ENCODE results near the gene PRKCQ.
"Not testable (repeated sequence)": the region's sequence is repeated elsewhere in the genome, so short reads cannot be mapped to it uniquely, and the experiment has no call there.

The PRKCQ gene

DNA sequence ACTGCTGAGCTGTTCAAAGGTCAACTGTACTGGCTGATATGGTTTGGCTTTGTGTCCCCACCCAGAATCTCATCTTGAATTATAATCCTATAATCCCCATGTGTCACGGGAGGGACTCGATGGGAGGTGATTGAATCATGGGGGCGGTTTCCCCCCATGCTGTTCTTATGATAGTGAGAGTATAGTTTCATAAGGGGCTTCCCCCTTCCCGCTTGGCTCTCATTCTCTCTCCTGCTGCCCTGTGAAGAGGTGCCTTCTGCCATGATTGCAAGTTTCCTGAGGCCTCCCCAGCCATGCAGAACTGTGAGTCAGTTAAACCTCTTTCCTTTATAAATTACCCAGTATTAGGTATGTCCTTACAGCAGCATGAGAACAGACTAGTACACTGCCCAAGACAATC is 140.2 kb downstream of the PRKCQ start:
- not testable (repeated sequence) for H3K79me1 ChIP-seq (ENCODE audit: low read depth, low read length); H2BK5ac ChIP-seq (ENCODE audit: low read length); H3K4me2 ChIP-seq (ENCODE audit: insufficient read depth, low read length, poor library complexity, severe bottlenecking); H2AK5ac ChIP-seq (ENCODE audit: low read depth, low read length); H3K4me3 ChIP-seq (ENCODE audit: low read length in 2 of 2); H2BK15ac ChIP-seq (ENCODE audit: low read length); H3K27ac ChIP-seq (replicated peaks; ENCODE audit: low read length); H2BK12ac ChIP-seq (ENCODE audit: low read length); H3K4ac ChIP-seq (ENCODE audit: low read length); H3K18ac ChIP-seq (ENCODE audit: low read length); H3K27me3 ChIP-seq (ENCODE audit: control insufficient read depth in 3 of 3, insufficient read depth in 3 of 3, low read depth in 1 of 3, low read length in 3 of 3); H4K91ac ChIP-seq (ENCODE audit: low read depth, low read length, poor library complexity); H3K9ac ChIP-seq (ENCODE audit: low read depth, low read length, poor library complexity); H3K14ac ChIP-seq (ENCODE audit: low read length); H4K8ac ChIP-seq (ENCODE audit: low read depth, low read length); DNase-seq (ENCODE audit: low spot score); H3K9me3 ChIP-seq (replicated peaks in 1 of 2; ENCODE audit: control insufficient read depth in 2 of 2, insufficient read depth in 1 of 2, low read depth in 1 of 2, low read length in 2 of 2); H3K4me1 ChIP-seq (ENCODE audit: control insufficient read depth in 2 of 2, insufficient read depth in 1 of 2, low read depth in 1 of 2, low read length in 2 of 2); H2AFZ ChIP-seq (ENCODE audit: low read length); H3K36me3 ChIP-seq (replicated peaks in 1 of 2; ENCODE audit: control insufficient read depth in 2 of 2, insufficient read depth in 2 of 2, low read length in 2 of 2); H3K23ac ChIP-seq (ENCODE audit: low read depth, low read length, poor library complexity); H2BK120ac ChIP-seq (ENCODE audit: low read depth, low read length)
- WGBS, 2 donors (ENCODE audit: extremely low coverage in 2 of 2, insufficient read length in 2 of 2, insufficient replicate concordance in 1 of 2): no CpG with 5 or more reads among the region's 4 CpGs

DNA sequence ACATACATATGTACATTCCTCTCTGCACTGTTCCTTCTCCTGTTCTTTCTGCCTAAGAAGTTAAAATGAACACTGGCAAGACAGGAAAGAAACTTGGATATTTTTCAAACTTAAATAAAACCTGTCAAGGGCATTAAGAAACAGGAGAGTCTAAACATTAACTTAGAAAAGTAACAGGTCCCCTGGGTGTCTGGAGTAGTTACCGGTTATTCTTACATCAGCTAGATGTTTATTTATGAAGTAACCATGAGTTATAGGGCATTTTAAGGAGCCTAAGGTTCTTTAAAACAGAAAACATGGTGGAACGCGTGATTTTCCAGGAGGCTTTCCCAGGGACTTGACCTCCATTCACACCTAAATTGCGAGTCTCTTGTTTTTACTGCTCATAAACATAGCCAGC is 148.2 kb downstream of the PRKCQ start:
- Histone ChIP-seq H3K79me1 (ENCODE audit: low read depth, low read length) (no peaks in the 10 kb centered on the region), H3K23ac (ENCODE audit: low read depth, low read length, poor library complexity) (no peak overlapping the region), H2BK5ac (ENCODE audit: low read length) (no peak overlapping the region), H3K27ac (replicated peaks; ENCODE audit: low read length) (no peak overlapping the region), H3K9me3 (replicated peaks in 1 of 2; ENCODE audit: control insufficient read depth in 2 of 2, insufficient read depth in 1 of 2, low read depth in 1 of 2, low read length in 2 of 2) (peaks cover 0 to 3% of the 10 kb centered on the region in 2 donors), H2AFZ (ENCODE audit: low read length) (no peak overlapping the region), H3K4ac (ENCODE audit: low read length) (no peak overlapping the region), H3K18ac (ENCODE audit: low read length) (no peak overlapping the region), H3K4me3 (ENCODE audit: low read length in 2 of 2) (no peak overlapping the region), H3K9ac (ENCODE audit: low read depth, low read length, poor library complexity) (no peak overlapping the region), H2BK120ac (ENCODE audit: low read depth, low read length) (no peak overlapping the region), H3K36me3 (replicated peaks in 1 of 2; ENCODE audit: control insufficient read depth in 2 of 2, insufficient read depth in 2 of 2, low read length in 2 of 2) (no peaks in the 10 kb centered on the region), H3K4me2 (ENCODE audit: insufficient read depth, low read length, poor library complexity, severe bottlenecking) (no peak overlapping the region), H2AK5ac (ENCODE audit: low read depth, low read length) (no peak overlapping the region), H3K14ac (ENCODE audit: low read length) (no peak overlapping the region), H3K4me1 (ENCODE audit: control insufficient read depth in 2 of 2, insufficient read depth in 1 of 2, low read depth in 1 of 2, low read length in 2 of 2) (no peaks in the 10 kb centered on the region), H2BK12ac (ENCODE audit: low read length) (no peak overlapping the region), H2BK15ac (ENCODE audit: low read length) (no peak overlapping the region), H3K27me3 (ENCODE audit: control insufficient read depth in 3 of 3, insufficient read depth in 3 of 3, low read depth in 1 of 3, low read length in 3 of 3) (no peaks in the 10 kb centered on the region), H4K91ac (ENCODE audit: low read depth, low read length, poor library complexity) (no peak overlapping the region), H4K8ac (ENCODE audit: low read depth, low read length) (no peak overlapping the region)
- no peak for DNase-seq (ENCODE audit: low spot score)
- WGBS, 2 donors (ENCODE audit: extremely low coverage in 2 of 2, insufficient read length in 2 of 2, insufficient replicate concordance in 1 of 2): no CpG with 5 or more reads among the region's 4 CpGs

- H2AK5ac ChIP-seq (ENCODE audit: low read depth, low read length): no peak overlapping the region
- H2BK15ac ChIP-seq (ENCODE audit: low read length): no peak overlapping the region
- WGBS, 2 donors (ENCODE audit: extremely low coverage in 2 of 2, insufficient read length in 2 of 2, insufficient replicate concordance in 1 of 2): no CpG with 5 or more reads among the region's 11 CpGs
- H3K9me3 ChIP-seq (replicated peaks in 1 of 2; ENCODE audit: control insufficient read depth in 2 of 2, insufficient read depth in 1 of 2, low read depth in 1 of 2, low read length in 2 of 2): peaks cover 0 to 3% of the 10 kb centered on the region in 2 donors
- H3K4ac ChIP-seq (ENCODE audit: low read length): no peak overlapping the region
- no peaks in the 10 kb centered on the region for H3K27me3 ChIP-seq (ENCODE audit: control insufficient read depth in 3 of 3, insufficient read depth in 3 of 3, low read depth in 1 of 3, low read length in 3 of 3)
- H4K8ac ChIP-seq (ENCODE audit: low read depth, low read length): no peak overlapping the region
- H2AFZ ChIP-seq (ENCODE audit: low read length): no peak overlapping the region
- H3K4me2 ChIP-seq (ENCODE audit: insufficient read depth, low read length, poor library complexity, severe bottlenecking): no peak overlapping the region
- H3K9ac ChIP-seq (ENCODE audit: low read depth, low read length, poor library complexity): peak overlapping the region; percentile 53
- no peak overlapping the region for H2BK12ac ChIP-seq (ENCODE audit: low read length)
- no peak overlapping the region for H3K18ac ChIP-seq (ENCODE audit: low read length)
- H3K4me3 ChIP-seq (ENCODE audit: low read length in 2 of 2): peak overlapping the region in 1 of 2 donors; percentile 9
- H3K23ac ChIP-seq (ENCODE audit: low read depth, low read length, poor library complexity): peak overlapping the region; percentile 4
- H3K36me3 ChIP-seq (replicated peaks in 1 of 2; ENCODE audit: control insufficient read depth in 2 of 2, insufficient read depth in 2 of 2, low read length in 2 of 2): no peaks in the 10 kb centered on the region
- H4K91ac ChIP-seq (ENCODE audit: low read depth, low read length, poor library complexity): no peak overlapping the region
- peak overlapping the region; percentile 99 for H3K14ac ChIP-seq (ENCODE audit: low read length)
- no peak overlapping the region for H2BK120ac ChIP-seq (ENCODE audit: low read depth, low read length)
- no peak overlapping the region for H2BK5ac ChIP-seq (ENCODE audit: low read length)
- H3K27ac ChIP-seq (replicated peaks; ENCODE audit: low read length): no peak overlapping the region
- no peaks in the 10 kb centered on the region for H3K79me1 ChIP-seq (ENCODE audit: low read depth, low read length)
- no peak for DNase-seq (ENCODE audit: low spot score)
- H3K4me1 ChIP-seq (ENCODE audit: control insufficient read depth in 2 of 2, insufficient read depth in 1 of 2, low read depth in 1 of 2, low read length in 2 of 2): no peaks in the 10 kb centered on the region
Observed at GRCh38 chr10:6431186-6431585, 148.9 kb downstream of the PRKCQ start.

DNA sequence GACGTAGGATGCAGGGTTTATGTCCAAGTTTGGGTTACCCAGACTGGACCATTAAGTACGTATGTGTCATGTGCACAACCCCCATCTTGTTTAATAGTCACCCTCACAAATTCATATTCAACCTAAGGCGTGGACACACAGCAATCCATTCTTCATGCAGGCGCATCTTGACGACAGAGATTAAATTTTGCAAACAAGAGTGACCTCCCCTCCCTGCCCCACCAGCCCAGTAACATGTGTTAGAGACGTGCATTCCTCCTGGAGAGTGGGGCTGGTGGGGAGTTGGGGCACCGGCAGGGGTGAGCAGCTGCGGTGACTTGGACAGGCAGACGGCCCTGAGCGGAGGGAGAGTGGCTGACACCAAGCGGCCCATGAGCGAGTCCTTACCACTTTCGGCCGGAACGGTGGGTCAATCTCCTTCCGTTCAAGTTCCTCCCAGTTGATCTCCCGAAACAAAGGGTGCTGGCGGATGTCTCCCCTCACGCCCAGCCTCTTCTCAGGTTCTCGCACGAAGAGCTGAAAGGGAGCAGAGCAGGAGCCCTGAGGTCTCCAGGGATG is 149.6 kb downstream of the PRKCQ start:
- Histone ChIP-seq H2AK5ac (ENCODE audit: low read depth, low read length) (no peak overlapping the region), H2BK12ac (ENCODE audit: low read length) (no peak overlapping the region), H3K18ac (ENCODE audit: low read length) (no peak overlapping the region), H3K4me2 (ENCODE audit: insufficient read depth, low read length, poor library complexity, severe bottlenecking) (no peak overlapping the region), H3K14ac (ENCODE audit: low read length) (no peak overlapping the region), H2BK120ac (ENCODE audit: low read depth, low read length) (no peak overlapping the region), H3K36me3 (replicated peaks in 1 of 2; ENCODE audit: control insufficient read depth in 2 of 2, insufficient read depth in 2 of 2, low read length in 2 of 2) (no peaks in the 10 kb centered on the region), H3K4ac (ENCODE audit: low read length) (no peak overlapping the region), H2AFZ (ENCODE audit: low read length) (no peak overlapping the region), H3K23ac (ENCODE audit: low read depth, low read length, poor library complexity) (no peak overlapping the region), H4K8ac (ENCODE audit: low read depth, low read length) (no peak overlapping the region), H3K79me1 (ENCODE audit: low read depth, low read length) (no peaks in the 10 kb centered on the region), H3K9ac (ENCODE audit: low read depth, low read length, poor library complexity) (no peak overlapping the region), H3K9me3 (replicated peaks in 1 of 2; ENCODE audit: control insufficient read depth in 2 of 2, insufficient read depth in 1 of 2, low read depth in 1 of 2, low read length in 2 of 2) (peaks cover 0 to 3% of the 10 kb centered on the region in 2 donors), H3K27ac (replicated peaks; ENCODE audit: low read length) (no peak overlapping the region), H3K4me3 (ENCODE audit: low read length in 2 of 2) (no peak overlapping the region), H3K4me1 (ENCODE audit: control insufficient read depth in 2 of 2, insufficient read depth in 1 of 2, low read depth in 1 of 2, low read length in 2 of 2) (no peaks in the 10 kb centered on the region), H4K91ac (ENCODE audit: low read depth, low read length, poor library complexity) (no peak overlapping the region), H3K27me3 (ENCODE audit: control insufficient read depth in 3 of 3, insufficient read depth in 3 of 3, low read depth in 1 of 3, low read length in 3 of 3) (no peaks in the 10 kb centered on the region), H2BK15ac (ENCODE audit: low read length) (no peak overlapping the region), H2BK5ac (ENCODE audit: low read length) (no peak overlapping the region)
- no peak for DNase-seq (ENCODE audit: low spot score)
- WGBS, 2 donors (ENCODE audit: extremely low coverage in 2 of 2, insufficient read length in 2 of 2, insufficient replicate concordance in 1 of 2): no CpG with 5 or more reads among the region's 21 CpGs
